OCI-M1 (cell line): Measurements from ENCODE around the gene ANTXR1.

ENCODE experiments used
- DNase-seq: peaks from one replicate; lab custom pipeline; 2025; lab: John Stamatoyannopoulos, UW

ANTXR1 gene

DNA sequence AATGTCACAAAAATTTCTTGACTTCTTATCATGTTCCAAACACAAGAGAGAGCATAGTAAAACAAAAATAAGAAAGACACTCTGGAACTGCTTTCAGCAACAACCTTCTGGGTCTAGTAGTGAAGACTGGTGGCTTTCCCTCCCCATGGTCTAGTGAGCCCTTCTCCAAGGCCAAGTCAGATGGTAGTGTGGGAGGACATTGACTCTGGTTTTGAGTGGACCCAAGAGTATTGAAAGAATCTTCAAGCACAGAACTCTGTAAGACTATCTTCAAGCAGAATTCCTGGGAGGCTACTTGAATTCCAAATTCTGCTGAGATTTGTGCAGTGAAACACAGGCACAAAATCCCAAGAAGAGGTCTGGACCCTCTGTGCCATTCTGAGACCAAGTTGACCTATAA, 21.1 kb downstream of the ANTXR1 start:
- no peak for DNase-seq

GRCh38 chr2:69034845-69035244, 21.9 kb downstream of the ANTXR1 start:
- DNase-seq: no peak

DNA sequence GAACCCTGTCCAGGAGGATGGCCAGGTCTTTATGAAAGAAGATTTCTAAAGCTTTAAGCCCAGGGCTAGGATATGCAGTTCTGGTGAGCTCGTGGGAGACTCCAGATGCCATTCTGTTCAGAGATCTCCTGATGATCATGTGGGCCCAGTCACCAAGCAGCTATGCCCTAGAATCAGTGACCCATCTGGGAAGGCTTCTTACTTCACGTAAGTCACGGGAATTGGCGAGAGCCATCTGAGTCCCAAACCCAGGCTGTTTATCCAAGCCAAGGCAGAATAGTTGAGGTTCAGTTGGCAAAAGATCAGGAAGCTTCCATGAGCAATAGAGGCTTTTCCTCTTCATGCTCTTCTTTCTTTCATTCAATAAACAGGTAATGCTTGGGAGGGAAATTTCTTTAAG, 23.9 kb downstream of the ANTXR1 start:
- no peak for DNase-seq

- no peak for DNase-seq
Observed at GRCh38 chr2:69041214-69041613, 28.2 kb downstream of the ANTXR1 start.

DNA sequence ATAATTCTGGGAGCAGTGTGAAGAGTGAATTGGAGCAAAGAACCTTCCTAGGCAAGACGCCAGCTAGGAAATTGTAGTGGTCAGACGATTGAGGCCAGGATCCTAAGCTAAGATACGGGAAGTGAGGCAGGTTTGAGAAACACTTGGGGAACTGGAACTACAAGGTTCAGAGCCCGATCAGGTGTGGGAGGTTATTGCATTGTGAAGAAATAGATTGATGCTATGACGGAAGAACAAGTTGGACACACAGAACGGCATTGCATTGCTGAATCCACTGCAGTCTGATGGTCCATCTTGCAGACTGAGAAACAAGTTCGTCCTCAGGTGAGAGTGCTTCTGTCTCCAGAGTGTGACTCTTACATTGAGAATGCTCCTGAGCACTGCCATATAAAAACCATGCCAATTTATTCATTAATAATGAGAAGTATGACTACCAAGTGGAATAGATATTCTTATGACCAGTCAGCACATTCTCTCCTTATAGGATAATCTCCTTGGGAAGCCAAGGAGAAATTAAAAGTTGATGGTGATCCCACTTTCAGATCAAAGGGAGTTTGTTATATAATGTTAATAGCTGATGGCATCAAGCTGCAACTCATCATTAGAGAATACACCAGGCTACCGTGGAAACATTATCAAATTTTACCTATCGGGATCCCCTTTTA, 30.9 kb downstream of the ANTXR1 start:
- no peak for DNase-seq

DNA sequence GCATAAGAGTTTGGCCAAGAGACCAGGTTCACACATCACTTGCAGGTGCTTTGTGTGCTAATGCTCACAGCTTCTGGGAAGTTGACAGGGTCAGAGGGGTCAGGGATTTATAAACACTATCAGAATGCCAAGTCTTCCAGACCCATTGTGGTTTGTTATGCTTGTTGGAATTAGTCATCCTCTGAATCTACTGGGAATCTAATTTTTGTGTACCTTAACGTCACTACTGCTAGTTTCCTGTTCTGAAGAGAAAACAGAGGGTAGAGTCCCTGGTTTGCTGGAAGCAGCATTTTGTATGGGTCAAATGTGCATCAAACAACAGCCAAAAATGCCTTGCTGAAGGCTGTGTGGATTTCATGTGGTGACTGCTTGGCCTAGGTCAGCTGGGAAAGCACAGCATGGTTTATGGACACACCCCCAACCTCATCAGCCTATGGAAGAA, 33.3 kb downstream of the ANTXR1 start:
- DNase-seq: no peak

DNA sequence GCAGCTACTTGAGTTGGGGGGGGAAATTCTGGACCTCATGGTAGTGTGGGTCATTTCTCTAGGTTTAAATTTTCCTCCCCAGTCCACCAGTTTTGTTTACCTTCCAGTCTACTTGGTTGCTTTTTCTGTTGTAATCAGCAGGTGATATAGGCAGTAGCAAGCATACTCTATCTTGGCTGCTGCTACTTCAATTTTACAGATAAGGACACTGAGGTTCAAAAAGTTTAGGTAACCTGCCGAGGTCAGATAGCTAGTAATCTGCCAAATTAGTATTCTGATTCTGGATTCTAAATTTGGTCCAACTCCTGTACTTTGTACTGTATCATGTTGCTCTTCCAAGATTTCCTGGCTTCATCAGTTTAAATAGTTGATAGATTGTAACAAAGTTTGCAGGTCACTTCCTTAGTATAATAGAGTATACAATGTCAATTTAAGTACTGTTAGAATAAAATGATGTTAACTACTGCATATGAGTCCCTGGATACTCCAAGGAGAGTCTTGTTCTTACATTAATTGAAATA, 34.7 kb downstream of the ANTXR1 start:
- DNase-seq: no peak

DNA sequence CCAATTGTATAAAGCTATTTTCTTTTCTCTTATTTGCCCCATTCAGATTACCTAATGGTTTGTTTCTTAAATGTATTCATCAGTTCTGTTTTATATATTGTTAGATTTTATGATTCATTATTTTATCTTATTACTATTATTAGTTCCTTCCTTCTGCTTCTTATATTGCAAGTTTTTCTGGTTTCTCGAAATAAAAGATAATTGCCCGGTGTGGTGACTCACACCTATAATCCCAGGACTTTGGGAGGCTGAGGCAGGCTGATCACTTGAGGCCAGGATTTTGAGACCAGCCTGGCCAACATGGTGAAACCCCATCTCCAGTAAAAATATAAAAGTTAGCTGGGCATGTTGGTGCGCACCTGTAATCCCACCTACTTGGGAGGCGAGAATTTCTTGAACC, 37.8 kb downstream of the ANTXR1 start:
- DNase-seq: no peak

DNA sequence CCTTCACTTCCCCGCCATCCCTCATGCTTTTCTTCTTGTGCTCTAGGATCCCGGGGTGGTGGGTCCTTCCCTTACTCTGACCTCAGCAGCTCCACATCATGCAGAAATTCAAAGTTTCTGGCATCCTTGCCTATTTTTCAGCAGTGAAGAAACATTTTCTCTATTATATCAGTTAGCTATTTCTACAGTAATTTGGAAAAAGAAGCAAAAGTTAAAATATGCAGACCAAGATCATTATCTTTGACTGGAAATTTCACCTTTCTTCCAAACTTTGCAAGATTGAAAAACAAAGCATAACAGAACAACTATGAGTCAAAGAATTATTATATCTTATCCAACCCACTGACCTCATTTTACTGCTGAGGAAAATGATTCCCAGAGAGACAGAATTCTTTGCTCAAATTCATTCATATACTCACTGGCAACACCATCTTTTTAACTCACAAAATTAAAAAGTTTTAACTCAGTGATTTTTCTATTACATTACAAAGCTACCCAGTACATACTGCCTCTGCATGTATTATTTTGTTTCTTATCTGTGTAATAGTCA, 40.5 kb downstream of the ANTXR1 start:
- no peak for DNase-seq

GRCh38 chr2:69054431-69054830, 41.5 kb downstream of the ANTXR1 start:
- DNase-seq: no peak

- DNase-seq: no peak
Observed at GRCh38 chr2:69055688-69056470, 42.9 kb downstream of the ANTXR1 start.

GRCh38 chr2:69057660-69058059, 44.7 kb downstream of the ANTXR1 start:
- no peak for DNase-seq

- DNase-seq: no peak
Observed at GRCh38 chr2:69059731-69060290, 46.8 kb downstream of the ANTXR1 start.

DNA sequence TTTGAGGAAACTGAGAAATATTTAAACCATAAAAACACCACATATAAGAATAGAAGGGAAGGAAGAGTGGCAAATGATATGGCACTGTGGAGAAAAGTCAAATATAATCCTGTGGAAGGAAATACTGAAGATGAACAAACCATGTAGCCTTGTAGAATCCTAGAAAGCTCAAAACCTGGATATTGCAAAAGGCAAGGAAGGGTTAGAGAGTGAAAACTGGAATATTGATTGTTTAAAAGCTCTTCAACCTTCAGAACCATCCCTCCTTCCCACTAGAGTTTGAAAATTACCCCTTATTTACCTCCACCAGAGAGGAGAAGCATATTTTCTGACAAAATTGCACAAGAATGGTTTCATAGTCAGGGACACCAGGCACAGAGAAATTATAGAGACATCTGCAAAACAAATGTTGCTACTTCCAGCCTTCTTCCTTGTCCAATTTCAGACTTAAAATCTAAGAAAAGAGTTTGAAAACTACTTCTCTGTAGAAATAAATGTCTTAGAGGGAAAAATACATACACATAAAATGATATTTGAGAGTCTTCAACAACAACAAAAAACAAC, 48.0 kb downstream of the ANTXR1 start:
- DNase-seq: no peak

DNA sequence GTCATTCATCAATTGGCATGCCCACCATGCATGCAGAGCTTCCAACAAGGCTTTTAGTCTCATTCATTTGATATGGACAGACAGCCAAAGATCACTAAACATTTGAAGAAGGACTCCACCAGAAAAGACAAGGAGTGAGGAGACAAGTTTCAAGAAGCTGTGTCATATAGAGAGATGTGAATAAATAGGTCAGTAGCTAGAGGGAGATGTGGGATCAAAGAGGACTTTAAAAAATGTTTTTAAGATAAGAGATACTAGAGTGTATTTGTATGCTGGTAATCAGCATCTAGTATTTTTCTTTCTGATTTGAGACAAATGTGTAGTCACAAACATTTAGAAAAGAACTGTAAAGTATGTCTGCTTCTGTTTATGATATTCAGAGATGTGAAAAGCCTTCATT, 48.5 kb downstream of the ANTXR1 start:
- peak; percentile 15 for DNase-seq

GRCh38 chr2:69062307-69062962, 49.5 kb downstream of the ANTXR1 start:
- no peak for DNase-seq

- DNase-seq: no peak
Observed at GRCh38 chr2:69065735-69066336, 52.9 kb downstream of the ANTXR1 start.

DNA sequence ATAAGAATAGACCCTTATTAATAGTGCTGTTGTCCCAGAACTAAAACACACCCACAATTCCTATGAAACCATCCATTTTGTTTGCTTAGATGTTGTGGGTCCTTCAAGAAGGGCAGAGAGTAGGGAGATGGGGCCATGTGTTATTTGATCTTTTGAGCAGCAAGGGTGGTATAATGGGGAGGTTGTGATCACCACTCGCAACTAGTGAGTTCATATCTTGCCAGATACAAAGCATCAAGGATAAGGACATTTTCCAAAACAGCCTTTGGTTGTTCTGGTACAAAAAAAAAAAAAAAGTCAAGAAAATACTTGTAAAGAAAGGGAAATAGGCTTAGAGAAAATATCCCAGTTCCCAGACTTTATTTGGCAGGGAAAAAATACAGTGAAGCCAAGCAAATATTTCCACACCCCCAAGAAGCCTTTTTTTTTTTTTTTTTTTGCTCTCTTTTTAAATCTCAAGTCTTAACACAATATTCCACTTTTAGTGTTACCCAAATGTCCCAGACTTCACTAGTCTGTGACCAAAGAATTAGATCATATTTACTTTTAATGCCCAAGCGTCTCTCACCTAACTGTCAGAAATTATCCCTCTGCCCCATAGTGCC, 54.1 kb downstream of the ANTXR1 start:
- DNase-seq: no peak

DNA sequence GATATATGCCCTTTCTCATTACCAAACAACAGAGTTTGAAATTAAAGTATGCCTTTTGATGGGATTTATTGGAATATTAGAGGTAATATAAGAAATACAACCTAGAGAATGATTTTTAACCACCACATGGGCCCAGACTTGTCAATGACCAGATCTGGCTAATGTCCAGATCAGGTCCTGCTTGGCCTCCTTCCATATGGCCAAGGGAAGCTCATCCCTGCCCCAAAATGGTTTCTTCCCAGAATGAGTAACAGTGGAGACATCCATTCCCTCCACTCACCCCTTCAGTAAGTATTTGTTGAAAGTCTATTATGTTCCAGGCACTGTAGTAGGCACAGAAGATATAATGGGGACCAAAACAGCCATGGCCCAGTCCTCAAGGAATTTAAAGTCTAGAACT, 54.9 kb downstream of the ANTXR1 start:
- no peak for DNase-seq

- no peak for DNase-seq
Observed at GRCh38 chr2:69070969-69071368, 58.0 kb downstream of the ANTXR1 start.

DNA sequence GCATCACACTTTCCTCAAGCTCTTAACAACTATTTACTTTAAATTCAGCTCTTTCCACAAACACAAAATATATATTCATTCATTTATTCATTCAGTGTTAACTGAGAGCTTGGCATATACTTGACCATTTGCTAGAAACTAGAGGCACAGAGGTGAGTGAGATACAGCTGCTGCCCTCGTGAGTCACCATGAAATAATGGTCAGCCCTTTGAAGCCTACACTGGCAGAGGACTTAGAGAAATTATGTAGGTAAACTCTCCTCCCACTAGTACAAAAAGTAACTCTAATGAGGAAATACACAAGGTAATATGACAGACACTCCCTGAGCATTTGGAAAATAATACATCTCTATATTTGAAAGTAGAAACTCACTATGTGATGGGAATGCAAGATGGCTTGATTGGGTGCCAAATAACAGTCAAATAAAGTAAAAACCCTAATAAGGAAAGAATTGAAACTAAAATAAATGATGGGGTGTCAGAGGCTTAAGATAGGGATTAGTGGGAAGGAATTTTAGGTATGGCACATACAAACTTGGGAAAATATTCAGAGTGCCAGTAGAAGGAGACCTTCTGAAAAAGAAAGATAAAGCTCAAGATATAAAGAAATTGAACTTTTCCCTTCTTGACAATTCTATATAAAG, 61.1 kb downstream of the ANTXR1 start:
- DNase-seq: no peak
